OCI-LY3 (cell line): ENCODE measurements around the gene RABGAP1.

Experiments used
- EZH2phosphoT487 ChIP-seq: fragments of 200-600 bp; shearing (Covaris generic); IDR thresholded peaks from 2 replicates; pipeline ENCODE4 v1.6.1; 2018; ENCODE audit warnings: antibody characterized with exemption, mixed run types, low read depth
- TF ChIP-seq, protein P1 (sequence below): fragments of 200-600, 300-600 bp; sonication (generic); IDR thresholded peaks from 2 replicates; pipeline ENCODE4 v1.5.1; 2014; ENCODE audit warnings: antibody characterized with exemption, low read length, low read depth

DNA sequence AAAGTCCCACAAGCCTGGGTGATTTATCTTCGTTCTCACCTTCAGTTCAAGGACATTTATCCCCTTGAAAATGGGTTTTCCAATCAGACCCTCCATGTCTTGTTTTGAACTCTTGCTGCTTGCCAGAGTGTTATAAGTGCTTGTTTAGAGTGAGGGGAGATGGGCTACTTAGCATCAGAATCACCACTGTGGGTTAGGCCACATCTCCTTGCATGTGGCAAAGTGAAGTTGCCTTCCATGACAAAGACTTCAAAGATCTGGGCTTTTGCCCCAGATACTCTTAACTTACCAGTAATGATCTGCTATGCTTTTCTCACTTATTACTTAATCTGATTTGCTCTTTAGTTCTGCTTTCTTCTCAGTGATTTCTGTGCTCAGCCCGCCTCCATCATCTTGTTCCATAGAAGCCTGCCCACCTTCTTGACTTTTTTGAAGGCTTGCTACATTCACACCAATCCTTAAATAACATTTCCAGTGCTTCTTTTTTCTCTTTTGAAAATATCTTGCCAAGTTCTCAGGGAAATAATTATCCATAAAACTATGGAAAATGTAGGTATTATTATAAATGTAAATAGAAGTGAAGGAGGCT, 131.7 kb downstream of the RABGAP1 start:
- TF ChIP-seq EZH2phosphoT487, result no peak
- TF ChIP-seq, protein P1, sequence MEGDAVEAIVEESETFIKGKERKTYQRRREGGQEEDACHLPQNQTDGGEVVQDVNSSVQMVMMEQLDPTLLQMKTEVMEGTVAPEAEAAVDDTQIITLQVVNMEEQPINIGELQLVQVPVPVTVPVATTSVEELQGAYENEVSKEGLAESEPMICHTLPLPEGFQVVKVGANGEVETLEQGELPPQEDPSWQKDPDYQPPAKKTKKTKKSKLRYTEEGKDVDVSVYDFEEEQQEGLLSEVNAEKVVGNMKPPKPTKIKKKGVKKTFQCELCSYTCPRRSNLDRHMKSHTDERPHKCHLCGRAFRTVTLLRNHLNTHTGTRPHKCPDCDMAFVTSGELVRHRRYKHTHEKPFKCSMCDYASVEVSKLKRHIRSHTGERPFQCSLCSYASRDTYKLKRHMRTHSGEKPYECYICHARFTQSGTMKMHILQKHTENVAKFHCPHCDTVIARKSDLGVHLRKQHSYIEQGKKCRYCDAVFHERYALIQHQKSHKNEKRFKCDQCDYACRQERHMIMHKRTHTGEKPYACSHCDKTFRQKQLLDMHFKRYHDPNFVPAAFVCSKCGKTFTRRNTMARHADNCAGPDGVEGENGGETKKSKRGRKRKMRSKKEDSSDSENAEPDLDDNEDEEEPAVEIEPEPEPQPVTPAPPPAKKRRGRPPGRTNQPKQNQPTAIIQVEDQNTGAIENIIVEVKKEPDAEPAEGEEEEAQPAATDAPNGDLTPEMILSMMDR, result no peak
